ENCODE data around the gene GPC3.

DNA sequence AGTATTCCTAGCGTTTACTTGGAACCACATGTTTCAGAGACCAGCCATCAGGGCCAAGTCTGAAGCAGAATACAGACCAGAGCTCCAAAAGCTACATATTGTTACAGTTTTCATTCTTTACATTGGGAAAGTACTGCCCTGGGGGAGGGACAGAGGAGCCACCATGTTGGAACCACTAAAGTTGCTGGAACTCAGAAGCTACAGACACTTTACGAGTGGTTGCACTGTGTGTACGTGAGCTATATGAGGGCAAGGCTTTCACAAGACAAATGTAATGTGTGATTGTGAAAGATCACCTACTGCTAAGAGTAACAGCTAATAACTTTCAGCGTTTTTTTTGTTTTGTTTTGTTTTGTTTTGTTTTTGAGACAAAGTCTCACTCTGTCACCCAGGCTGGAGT is 11.7 kb downstream of the GPC3 start:
- TF ChIP-seq TAF1 (IDR thresholded peaks at IDR 0.05; ENCODE audit: borderline replicate concordance, low read depth, low read length): no peak
- TF ChIP-seq POLR2A (IDR thresholded peaks at IDR 0.05; ENCODE audit: low read depth, low read length): no peak
